Measurements from ENCODE around the gene AEBP1.

The AEBP1 gene

GRCh38 chr7:44145479-44145968 is 41.4 kb downstream of the AEBP1 start:
- DNase-seq, result no peak

GRCh38 chr7:44145969-44146911 is 42.1 kb downstream of the AEBP1 start:
- no peak for DNase-seq

GRCh38 chr7:44147026-44147991 is 43.2 kb downstream of the AEBP1 start:
- DNase-seq, result no peak

- DNase-seq, result no peak
Measured at GRCh38 chr7:44148166-44148565, 44.0 kb downstream of the AEBP1 start.

GRCh38 chr7:44148961-44149536 is 44.9 kb downstream of the AEBP1 start:
- no peak for DNase-seq

- no peak for DNase-seq
Measured at GRCh38 chr7:44149571-44150465, 45.7 kb downstream of the AEBP1 start.

GRCh38 chr7:44150466-44150832 is 46.3 kb downstream of the AEBP1 start:
- no peak for DNase-seq

GRCh38 chr7:44150966-44151941 is 47.1 kb downstream of the AEBP1 start:
- no peak for DNase-seq

GRCh38 chr7:44151956-44152355 is 47.8 kb downstream of the AEBP1 start:
- DNase-seq, result no peak

GRCh38 chr7:44152971-44153947 is 49.1 kb downstream of the AEBP1 start:
- DNase-seq, result peak; percentile 79

GRCh38 chr7:44153948-44154335 is 49.8 kb downstream of the AEBP1 start:
- DNase-seq, result no peak

- no peak for DNase-seq
Measured at GRCh38 chr7:44154703-44155102, 50.6 kb downstream of the AEBP1 start.

- no peak for DNase-seq
Measured at GRCh38 chr7:44155191-44156185, 51.3 kb downstream of the AEBP1 start.

GRCh38 chr7:44156453-44157010 is 52.4 kb downstream of the AEBP1 start:
- no peak for DNase-seq

GRCh38 chr7:44157116-44158080 is 53.3 kb downstream of the AEBP1 start:
- no peak for DNase-seq

- DNase-seq, result no peak
Measured at GRCh38 chr7:44158096-44158872, 54.1 kb downstream of the AEBP1 start.

Measured in NCI-H510A treated with DMSO at 0.1 percent for 48 hours (cell line).